ENCODE results near the gene SUV39H1.
"Not testable (repeated sequence)": the region's sequence is repeated elsewhere in the genome, so short reads cannot be mapped to it uniquely, and the experiment has no call there.

The SUV39H1 gene

DNA sequence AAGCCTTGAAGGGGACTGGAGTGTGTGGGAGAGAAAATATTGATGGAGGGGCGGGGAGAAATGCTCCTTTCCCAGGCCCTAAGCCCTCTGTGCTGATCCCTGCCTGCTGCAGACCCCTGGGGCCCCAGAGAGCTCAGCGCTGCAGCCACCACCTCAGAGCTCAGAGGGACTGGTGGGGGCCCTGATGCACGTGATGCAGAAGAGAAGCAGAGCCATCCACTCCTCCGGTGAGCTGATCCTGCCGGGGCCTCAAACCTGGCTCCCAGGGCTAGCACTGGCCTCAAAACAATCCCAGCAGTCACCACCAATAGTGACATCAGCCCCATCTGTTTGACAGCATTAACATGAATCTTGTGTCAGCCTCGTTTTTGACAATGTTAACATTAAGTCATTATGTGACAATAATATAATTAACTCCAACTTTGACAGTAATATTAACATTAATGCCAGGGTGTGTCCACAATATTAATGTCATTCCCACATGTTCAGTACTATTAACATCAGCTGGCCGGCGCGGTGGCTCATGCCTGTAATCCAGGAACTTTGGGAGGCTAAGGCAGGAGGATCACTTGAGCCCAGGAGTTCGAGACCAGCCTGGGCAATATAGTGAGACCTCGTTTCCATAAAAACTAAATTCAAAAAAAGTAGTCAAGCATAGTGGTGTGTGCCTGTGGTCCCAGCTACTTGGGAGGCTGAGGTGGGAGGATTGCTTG is 7.2 kb upstream of the SUV39H1 start:
- no peak for DNase-seq

DNA sequence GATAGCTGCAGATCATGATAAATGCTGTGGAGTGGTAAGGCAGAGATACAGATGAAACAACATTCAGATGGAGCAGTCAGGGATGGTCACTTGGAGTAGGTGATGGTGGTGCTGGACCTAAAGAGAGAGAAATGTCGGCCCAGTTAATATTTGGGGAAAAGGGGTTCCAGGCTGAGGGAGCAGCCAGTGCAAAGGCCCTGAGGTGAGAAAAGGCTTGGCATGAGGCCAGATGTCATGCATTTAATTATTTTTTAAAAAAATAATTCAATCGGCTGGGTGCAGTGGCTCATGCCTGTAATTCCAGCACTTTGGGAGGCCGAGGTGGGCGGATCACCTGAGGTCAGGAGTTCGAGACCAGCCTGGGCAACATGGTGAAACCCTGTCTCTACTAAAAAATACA is 4.8 kb upstream of the SUV39H1 start:
- not testable (repeated sequence) for DNase-seq

DNA sequence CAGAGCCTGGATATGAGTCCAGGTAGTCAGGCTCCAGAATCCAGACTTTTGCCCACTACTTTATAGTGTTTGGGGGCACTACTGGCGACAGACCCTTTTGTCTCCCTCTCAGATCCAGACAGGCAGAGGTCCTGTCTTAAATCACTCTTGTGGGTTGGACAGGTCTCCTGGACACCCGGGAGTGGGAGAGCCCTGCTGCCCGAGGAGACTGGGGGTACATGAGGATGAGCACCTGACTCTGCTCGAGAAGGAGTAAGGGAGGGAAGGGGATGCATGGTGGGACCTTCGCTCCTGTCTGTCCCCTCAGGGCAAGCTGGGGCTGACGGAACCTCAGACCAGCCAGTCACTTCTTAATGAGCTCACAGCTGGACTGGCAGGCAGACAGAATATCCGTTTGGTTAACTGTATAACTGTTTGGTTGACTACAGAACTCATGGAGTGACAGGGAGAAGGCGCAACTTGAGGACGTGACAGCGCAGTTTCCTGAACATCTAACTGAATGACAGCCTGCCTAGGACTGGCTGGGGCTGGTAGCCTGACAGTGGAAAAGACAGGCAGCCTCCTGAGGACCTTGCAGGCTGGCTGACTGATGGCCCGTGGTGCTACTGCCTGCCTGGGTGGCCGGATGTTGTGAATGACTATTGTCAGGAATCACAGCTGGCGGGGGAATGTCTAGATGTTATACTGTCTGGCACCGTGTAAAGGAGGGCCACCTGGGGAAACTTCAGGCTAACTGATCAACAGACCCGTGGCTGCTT is 1.6 kb upstream of the SUV39H1 start:
- DNase-seq, result no peak

DNA sequence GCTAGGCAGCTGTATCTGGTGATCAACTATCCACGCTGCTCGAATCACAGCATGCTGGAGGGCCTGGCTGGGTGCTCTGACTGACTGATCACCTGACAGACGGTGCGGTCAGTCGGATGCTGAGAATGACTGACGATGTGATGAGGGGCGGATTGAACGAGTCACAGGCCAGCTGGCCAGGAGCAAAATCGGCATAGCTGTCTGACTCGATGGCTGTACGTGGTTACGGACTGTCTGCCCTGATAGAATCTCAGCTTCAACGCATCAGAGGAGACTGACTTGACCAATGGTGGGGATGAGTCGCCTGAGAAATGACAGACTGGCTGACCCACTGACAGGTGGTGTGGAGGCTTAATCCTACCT is 1.0 kb upstream of the SUV39H1 start:
- no peak for DNase-seq

DNA sequence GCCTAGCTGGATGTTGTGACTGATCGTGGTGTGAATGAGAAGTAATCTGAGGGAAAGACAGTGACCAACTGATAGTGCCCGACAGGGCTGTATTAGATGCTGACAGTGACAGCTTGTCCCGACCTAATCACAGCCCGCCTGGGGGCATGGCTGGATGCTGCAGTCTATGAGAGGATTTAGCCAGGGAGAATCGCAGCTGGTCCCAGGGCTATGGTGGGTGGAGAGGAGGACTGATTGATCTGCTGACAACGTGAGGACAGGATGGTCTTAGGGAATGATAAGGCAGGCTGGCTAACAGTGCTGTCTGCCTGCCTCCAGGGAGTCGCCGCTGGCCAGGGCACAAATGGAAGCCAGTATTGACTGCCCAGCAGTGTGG is 621 bp upstream of the SUV39H1 start:
- no peak for DNase-seq

DNA sequence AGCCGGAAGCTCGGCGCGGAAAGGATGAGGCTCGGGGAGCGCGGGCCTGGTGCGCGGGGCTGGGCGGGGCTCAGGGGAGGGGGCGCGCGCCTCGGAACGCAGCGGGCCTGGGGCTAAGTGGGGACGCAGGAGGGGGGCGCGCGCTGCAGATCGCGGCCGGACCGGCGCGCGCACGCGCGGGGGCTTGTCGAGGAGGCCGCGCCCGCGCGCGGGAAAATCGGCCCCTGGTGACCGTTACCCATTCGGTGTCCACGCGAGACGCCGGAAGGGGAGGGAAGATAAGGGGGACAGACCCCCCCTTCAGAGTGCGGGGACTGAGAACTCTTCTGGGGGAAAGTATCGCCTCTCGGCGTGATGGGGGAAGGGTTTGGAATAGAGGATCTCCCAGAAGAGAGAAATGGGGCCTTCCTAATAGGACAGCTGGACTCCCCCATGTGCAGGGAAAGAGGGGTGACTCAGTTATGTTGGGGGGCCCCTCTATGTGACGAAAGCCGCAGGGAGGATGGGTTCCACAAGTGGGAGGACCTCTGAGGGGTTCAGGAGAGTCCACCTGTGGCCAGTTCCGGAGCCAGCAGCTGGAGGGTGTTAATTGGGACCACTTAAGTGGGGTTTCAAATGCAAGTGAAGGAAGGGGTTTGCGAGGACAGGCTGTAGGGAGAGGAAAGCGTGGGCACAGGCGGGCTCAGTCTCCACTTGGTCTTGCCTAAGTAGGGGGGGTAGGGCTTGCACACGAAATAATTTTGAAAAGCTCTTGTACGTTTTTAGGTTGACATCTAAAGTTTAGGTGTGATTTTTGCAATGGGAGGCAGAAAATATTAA is 584 bp downstream of the SUV39H1 start:
- peak; percentile 52 for DNase-seq

DNA sequence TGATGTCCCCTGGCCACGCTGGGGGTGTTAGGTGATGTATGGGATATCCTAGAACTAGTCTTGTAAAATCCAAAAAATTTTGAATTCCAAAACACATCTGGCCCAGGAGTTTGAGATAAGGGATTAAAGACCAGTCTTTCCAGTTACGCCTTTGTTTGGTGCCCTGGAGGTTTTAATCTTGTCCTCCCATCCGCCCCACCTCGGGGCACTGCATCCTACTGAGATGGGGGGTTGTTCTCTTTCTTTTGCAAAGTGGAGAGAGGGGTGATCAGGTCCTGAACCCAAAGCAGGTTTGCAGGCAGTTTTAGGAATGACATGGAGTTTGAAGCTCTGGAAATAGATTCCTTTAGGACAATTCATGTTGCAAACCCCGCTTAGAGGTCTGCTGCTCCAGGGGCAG is 1.8 kb downstream of the SUV39H1 start:
- no peak for DNase-seq

DNA sequence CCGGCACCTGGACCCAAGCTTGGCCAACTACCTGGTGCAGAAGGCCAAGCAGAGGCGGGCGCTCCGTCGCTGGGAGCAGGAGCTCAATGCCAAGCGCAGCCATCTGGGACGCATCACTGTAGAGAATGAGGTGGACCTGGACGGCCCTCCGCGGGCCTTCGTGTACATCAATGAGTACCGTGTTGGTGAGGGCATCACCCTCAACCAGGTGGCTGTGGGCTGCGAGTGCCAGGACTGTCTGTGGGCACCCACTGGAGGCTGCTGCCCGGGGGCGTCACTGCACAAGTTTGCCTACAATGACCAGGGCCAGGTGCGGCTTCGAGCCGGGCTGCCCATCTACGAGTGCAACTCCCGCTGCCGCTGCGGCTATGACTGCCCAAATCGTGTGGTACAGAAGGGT is 3.7 kb downstream of the SUV39H1 start:
- DNase-seq, result no peak

DNA sequence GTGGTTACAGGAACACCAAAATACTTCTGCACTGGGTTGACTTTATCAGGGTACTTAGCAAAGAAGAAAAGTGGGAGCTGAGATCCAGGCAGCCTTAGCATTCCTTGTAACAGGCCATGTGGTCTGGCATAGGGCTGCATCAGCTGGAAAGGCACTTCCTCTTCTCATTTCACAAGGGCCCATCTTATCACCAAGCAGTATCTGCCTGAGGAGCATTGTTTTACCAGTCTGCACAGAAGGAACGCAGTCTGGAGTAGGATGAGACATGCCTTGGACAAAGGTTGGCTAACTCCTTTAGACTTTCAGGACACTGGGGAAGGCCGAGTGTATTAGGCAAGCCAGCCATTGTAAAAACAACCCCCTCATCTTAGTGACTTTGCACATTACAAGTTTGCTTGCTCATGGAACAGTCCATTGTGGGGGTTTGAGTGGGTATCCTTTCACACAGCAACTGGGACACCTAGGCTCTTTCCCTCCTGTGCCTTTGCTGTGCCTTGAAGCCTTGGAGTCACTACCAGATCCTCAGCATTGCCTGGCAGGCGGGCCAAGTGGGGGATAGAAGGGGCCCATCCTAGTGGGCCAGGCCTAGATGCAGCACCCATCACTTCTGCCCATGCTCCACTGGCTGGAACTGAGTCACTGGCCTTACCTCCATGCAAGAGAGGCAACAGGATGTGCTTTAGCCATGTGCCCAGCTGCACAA is 4.6 kb downstream of the SUV39H1 start:
- DNase-seq, result no peak

DNA sequence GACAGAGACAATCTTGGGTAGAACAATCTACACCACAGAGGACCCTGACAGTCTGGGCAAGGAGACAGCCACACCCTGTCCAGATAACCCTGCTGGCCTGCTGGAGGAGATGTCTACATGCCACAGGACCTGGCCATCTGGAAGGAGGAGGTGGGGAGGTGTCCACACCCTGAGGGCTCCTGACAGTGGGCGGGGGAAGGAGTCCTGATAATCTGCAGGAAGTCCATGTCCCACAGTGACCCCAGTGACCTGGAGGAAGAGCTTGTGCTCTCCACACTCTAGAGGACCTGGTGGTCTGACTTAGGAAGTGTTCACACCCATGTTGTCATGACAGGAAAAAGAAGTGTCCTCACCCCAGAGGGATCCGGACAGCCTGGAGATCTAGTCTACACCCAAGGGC is 5.5 kb downstream of the SUV39H1 start:
- DNase-seq, result no peak

DNA sequence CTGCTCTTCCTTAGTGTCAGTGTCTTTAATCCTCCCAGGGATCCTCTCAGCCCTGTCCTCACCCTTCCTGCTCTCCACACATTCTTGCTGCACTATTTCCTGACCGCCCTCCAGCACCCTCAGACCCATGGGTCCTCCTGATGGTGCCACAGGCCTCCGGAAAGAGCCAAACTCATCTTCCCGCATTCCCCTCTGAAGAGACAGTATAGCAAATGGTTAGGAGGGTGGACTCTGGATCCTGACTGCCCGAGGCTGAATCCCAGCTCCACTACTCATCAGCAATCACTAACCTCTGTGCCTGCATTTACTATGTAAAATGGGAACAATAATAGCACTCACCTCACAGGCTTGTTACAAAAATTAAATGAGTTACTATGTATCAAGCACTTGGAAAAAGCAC is 6.2 kb downstream of the SUV39H1 start:
- DNase-seq, result no peak

DNA sequence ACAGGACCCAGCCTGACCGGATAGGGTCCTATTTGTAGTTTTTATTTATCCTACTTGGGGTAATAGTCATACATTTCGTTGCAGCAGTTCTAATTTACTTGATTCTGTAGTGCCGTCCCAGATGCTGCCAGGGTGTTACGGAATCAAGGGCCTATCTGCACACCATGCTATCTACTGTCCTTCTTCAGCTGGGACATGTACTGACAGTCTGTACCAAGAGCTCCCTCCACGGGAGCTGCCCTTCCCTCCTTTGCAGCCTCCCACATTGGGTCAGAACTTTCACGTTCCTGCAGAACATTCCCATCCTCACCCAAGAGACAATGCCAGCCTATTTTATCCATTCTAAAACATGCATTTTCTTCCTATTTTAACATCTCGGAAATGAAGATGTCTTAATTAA is 6.7 kb downstream of the SUV39H1 start:
- DNase-seq, result no peak

DNA sequence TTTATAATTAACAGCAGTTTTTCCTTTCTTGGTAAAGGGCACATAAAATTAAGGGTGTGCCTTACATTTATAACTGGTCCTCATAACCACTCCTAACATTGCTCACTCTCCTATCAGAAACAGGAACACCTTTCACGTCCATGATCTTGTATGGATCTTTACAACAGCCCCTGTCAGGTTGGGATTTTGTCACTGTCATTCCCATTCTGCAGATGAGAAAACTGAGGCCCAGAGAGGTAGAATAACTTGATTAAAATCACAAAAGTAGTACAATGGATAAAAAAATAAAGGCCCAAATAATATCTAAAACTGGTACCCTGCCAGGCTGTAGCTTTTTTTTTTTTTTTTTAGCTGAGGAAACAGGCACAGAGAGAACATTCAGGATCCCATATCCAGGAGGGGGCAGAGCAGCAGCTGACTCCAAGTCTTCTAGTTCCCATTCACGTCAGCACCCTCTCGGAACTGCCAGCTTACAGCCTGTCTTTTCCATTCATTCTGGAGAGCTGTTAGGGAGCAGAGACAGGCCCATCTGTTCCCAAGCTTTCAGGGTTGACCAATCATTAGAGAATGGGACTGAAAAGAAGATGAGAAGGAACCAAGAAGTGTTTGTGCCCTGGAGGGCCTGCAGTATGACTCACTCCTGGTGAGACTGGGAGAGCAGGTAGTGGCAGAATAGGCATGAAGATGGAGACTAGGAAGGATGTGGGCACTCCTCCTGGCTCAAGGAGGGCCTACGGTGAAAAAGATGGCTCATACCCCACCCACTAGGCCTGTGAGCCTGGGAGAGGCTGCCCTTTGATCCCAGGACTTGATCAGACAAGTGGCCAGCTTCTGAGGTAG is 7.3 kb downstream of the SUV39H1 start:
- no peak for DNase-seq

DNA sequence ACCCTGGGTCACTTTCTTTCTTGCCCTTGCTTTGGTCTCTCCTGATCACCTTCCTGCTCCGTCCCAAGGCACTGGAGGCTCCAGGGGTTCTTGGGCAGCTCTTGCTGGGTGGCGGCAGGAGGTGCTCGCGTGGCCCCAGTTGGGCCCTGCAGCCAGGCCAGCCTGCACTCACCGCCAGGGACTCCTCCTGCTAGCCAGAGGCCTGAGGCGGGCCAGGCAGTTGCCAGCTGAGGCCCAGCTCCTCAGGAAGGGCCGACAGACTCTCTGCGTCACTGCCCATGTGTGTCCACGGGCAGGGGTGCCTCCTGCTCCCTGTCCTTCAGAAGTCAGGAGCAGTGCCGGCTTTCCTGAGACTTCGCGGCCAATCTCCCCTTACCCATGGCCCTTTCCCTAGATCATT is 9.3 kb downstream of the SUV39H1 start:
- DNase-seq, result no peak

DNA sequence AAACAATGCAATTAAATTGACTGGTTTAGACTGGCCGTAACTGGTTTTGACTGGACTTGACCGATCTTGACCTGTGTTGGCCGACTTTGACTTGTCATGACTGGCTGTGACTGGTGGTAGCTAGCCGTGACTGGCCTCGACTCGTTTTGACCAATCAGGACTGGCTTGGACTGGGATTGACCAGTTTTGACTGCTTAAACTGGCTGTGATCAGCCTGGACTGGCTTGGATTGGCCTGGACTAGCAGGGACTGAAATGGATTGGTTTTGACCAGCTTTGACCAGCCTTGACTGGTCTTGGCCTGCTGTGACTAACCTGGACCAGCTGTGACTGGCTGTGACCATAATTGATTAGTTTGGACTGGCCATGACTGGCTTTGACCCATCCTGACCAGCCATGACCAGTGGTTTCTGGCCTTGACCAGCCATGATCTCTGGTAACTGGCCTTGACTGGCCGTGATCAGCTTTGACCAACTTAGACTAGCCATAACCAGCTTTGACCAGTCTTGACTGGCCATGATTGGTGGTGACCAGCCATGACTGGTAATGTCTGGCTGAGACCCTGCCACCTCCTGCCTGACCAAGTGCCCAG is 13.1 kb downstream of the SUV39H1 start:
- no peak for DNase-seq

DNA sequence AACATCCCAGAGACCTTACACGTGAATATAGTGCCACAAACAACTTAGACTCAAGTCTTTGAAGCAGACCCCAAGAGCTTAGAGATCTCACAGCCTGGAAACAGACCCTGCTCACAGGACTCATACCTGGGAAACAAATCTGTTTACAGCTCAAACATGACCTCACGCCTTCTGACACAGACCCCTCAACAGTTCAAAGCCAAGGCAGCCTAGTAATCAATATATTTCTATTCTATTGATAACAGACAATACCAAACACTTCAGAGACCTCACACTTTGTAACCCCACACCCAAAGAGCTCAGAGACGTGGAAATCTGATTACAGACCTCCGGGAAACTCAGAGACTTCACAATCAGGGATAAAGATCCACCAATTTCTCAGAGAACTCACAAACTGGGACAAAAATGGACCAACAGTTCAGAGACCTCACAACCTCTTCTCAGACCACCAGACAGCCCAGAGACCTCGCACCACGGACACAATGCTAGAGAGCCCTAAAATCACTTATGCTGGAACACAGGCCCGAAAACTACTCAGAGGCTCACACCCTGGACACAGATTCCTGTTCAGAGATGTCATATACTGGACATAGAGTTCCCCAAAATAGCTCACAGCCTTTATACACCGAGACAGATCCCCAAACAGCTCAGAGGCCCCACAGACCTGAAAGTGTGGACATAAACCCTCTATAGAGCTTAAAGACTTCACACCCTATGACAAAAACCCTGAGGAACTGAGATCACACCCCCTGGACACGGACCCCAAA is 14.8 kb downstream of the SUV39H1 start:
- DNase-seq, result no peak

DNA sequence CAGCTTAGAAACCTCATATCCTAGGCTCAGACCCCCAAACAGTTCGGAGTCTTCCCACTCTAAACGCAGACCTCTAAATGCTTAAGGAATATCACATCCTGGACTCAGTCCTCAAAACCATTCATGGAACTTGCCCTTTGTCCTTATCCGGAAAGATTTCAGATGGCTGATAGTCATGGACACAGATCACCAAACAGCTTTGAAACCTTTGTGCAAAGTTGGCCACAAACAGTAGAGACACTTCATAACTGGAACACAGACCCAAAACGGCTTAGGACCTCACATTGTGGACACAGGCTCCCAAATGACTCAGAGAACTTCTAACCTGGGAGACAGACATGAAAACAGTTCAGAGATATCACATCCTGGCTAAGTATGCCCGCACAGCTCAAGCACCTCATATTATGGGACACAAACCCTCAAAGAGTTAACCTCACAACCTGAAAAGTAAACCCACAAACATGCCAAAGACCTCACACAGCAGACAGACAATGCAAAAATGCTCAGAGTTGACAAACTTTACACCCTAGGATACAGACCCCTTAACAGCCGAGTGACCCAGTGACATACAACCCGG is 15.5 kb downstream of the SUV39H1 start:
- DNase-seq, result no peak

DNA sequence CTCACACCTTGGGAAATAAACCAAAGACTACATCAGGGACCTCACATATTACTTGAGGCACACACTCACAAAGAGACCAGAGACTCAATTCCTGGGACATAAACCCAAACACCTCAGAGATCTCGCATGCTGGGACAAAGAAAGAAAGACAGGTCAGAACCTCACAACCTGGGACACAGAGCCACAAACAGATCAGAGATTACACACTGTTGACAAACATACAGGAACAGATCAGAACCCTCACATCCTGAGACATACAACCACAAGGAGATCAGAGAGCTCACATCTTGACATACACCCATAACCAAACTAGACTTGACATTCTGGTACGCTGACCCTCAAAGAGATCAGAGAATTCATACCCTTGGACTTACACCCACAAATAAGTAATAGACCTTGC is 17.3 kb downstream of the SUV39H1 start:
- DNase-seq, result no peak

DNA sequence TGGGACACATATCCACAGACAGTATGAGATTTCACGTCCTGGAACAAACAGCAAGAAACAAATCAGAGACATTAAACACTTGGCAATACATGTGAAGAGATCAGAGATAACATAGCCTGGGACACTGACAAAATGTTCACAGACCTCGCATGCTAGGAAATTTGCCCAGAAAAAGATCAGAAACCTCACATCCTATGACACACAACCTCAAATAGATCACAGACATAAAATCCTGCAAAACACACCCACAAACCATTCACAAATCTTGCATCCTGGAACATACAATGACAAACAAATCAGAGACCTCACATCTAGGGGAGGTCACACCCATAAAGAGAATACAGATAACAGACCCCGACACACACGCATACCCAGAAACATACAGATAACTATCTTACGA is 18.0 kb downstream of the SUV39H1 start:
- no peak for DNase-seq

DNA sequence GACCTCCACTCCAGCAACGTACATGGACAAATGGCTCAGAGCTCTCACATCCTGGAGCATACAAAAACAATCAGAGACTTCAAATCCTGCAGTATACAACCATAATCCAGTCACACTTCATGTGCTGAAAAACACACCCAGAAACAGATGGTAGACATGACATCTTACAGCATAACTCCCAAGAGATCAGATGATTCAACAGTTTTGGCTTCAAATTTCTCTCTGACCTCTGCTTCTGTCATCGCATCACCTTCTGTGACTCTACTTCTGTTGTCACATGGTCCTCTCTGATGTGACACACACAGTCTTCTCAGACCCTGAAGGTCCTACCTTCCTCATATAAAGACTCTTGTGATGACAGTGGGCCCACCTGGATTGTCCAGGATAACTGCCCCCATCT is 18.5 kb downstream of the SUV39H1 start:
- DNase-seq, result no peak
